Neutrophil (primary cell): ENCODE measurements around the gene DNAJC16.

Experiments used
- H3K27ac ChIP-seq: fragments of 200-600 bp; sonication (generic); 2 replicates; pipeline ENCODE4 v1.5.1; 2016; ENCODE audit warnings: mild to moderate bottlenecking, moderate library complexity
- H3K27me3 ChIP-seq: fragments of 200-600 bp; sonication (generic); 2 replicates; pipeline ENCODE4 v1.6.0; 2016; ENCODE audit warnings: mild to moderate bottlenecking
- H3K36me3 ChIP-seq: fragments of 200-600 bp; sonication (generic); 2 replicates; pipeline ENCODE4 v1.5.1; 2017
- H3K4me1 ChIP-seq, 2 experiments: fragments of 200-600 bp in 1 of 2; sonication (generic) in 1 of 2; 1 replicate in 1 of 2; 2 replicates in 1 of 2; pipeline versions ENCODE4 v1.5.1 to v1.6.1; 2013 to 2016; ENCODE audit warnings: low read depth in 1 of 2, low read length in 1 of 2, mild to moderate bottlenecking in 1 of 2, moderate library complexity in 1 of 2; ENCODE audit not compliant: control insufficient read depth in 1 of 2, insufficient read depth in 1 of 2
- H3K4me3 ChIP-seq, 2 experiments: fragments of 200-600 bp in 1 of 2; sonication (generic) in 1 of 2; 1 replicate in 1 of 2; 2 replicates in 1 of 2; pipeline ENCODE4 v1.5.1; 2013 to 2016; ENCODE audit warnings: low read depth in 1 of 2, low read length in 1 of 2, mild to moderate bottlenecking in 1 of 2, moderate library complexity in 1 of 2
- H3K9me3 ChIP-seq: fragments of 200-600 bp; sonication (generic); 2 replicates; pipeline ENCODE4 v1.5.1; 2016
- CTCF ChIP-seq: fragments of 200-600 bp; sonication (generic); IDR thresholded peaks from 2 replicates; pipeline ENCODE4 v1.5.1; 2016; ENCODE audit warnings: antibody characterized with exemption

The DNAJC16 gene

GRCh38 chr1:15542388-15543250 is 16.0 kb downstream of the DNAJC16 start:
- H3K9me3 ChIP-seq: no peaks in the 10 kb centered on the region
- H3K4me3 ChIP-seq: no peak overlapping the region
- no peaks in the 10 kb centered on the region for H3K4me1 ChIP-seq
- H3K27ac ChIP-seq: no peak overlapping the region
- H3K27me3 ChIP-seq: no peaks in the 10 kb centered on the region
- TF ChIP-seq CTCF: no peak
- H3K36me3 ChIP-seq: peaks cover 87% of the 10 kb centered on the region

GRCh38 chr1:15543251-15543588 is 16.6 kb downstream of the DNAJC16 start:
- Histone ChIP-seq H3K36me3 (peaks cover 87% of the 10 kb centered on the region), H3K27ac (no peak overlapping the region), H3K27me3 (no peaks in the 10 kb centered on the region), H3K4me3 (no peak overlapping the region), H3K4me1 (no peaks in the 10 kb centered on the region), H3K9me3 (no peaks in the 10 kb centered on the region)
- TF ChIP-seq CTCF: no peak

- no peak overlapping the region for H3K27ac ChIP-seq
Measured at GRCh38 chr1:15543589-15544568, 17.2 kb downstream of the DNAJC16 start.

GRCh38 chr1:15546641-15547040 is 20.0 kb downstream of the DNAJC16 start:
- Histone ChIP-seq H3K36me3 (peaks cover 86% of the 10 kb centered on the region), H3K4me3 (no peak overlapping the region), H3K27ac (no peak overlapping the region), H3K9me3 (no peaks in the 10 kb centered on the region), H3K4me1 (no peaks in the 10 kb centered on the region), H3K27me3 (no peaks in the 10 kb centered on the region)
- no peak for TF ChIP-seq CTCF

More at GRCh38 chr1:15543589-15544568, 17.2 kb downstream of the DNAJC16 start:
- Histone ChIP-seq H3K9me3 (no peaks in the 10 kb centered on the region), H3K27me3 (no peaks in the 10 kb centered on the region), H3K4me3 (no peak overlapping the region), H3K4me1 (no peaks in the 10 kb centered on the region), H3K36me3 (peaks cover 87% of the 10 kb centered on the region)
- no peak for TF ChIP-seq CTCF

GRCh38 chr1:15550573-15550972 is 23.9 kb downstream of the DNAJC16 start:
- Histone ChIP-seq H3K9me3 (no peaks in the 10 kb centered on the region), H3K4me1 (no peaks in the 10 kb centered on the region), H3K27ac (no peak overlapping the region), H3K27me3 (no peaks in the 10 kb centered on the region), H3K36me3 (peaks cover 52% of the 10 kb centered on the region), H3K4me3 (no peak overlapping the region)
- no peak for TF ChIP-seq CTCF
